Suprapubic skin (tissue), 4 donors: ENCODE results near the gene ACSS1. TPM values are rescaled to one million over a fixed set of nuclear protein-coding genes. Genes with fewer than 3 reads are reported as not detected.

Experiments used
- DNase-seq, 2 donors: peaks; one replicate each; pipeline ENCODE4 v3.0.0-alpha.2; 2019; ENCODE audit warnings: low spot score in 2 of 2
- H3K27ac ChIP-seq: fragments of 200-600 bp; sonication (generic); one replicate; pipeline ENCODE4 v1.5.1; 2019
- H3K27me3 ChIP-seq: fragments of 200-600 bp; sonication (generic); one replicate; pipeline ENCODE4 v1.5.1; 2019
- H3K36me3 ChIP-seq: fragments of 200-600 bp; sonication (generic); one replicate; pipeline ENCODE4 v1.5.1; 2019
- H3K4me1 ChIP-seq: fragments of 200-600 bp; sonication (generic); one replicate; pipeline ENCODE4 v1.5.1; 2019
- H3K4me3 ChIP-seq: fragments of 200-600 bp; sonication (generic); one replicate; pipeline ENCODE4 v1.5.1; 2019; ENCODE audit warnings: mild to moderate bottlenecking
- H3K9me3 ChIP-seq: fragments of 200-600 bp; sonication (generic); one replicate; pipeline ENCODE4 v1.5.1; 2019
- EP300 ChIP-seq: sonication (generic); formaldehyde crosslinking; IDR thresholded peaks from one replicate; pipeline ENCODE4 v1.6.1; 2017; ENCODE audit warnings: antibody characterized with exemption
- POLR2A ChIP-seq, 2 donors: fragments of 450-650 bp; IDR thresholded peaks; one replicate each; pipeline ENCODE4 v1.6.1; 2017; ENCODE audit warnings: antibody characterized with exemption in 2 of 2, mild to moderate bottlenecking in 2 of 2, moderate library complexity in 2 of 2
- POLR2AphosphoS5 ChIP-seq, 3 donors: sonication (generic); formaldehyde crosslinking; IDR thresholded peaks; one replicate each; pipeline ENCODE4 v1.6.1; 2017; ENCODE audit warnings: antibody characterized with exemption in 3 of 3
- WGBS: methylation state at CpG from one replicate; pipeline ENCODE4 v1.1.5; 2018; 5-methylcytosine and 5-hydroxymethylcytosine counted together
- total RNA-seq, 4 donors: library from RNA; depleted of rRNA; stranded (reverse); fragments of >200 nt; gene quantifications; one replicate each; pipeline ENCODE4 v1.1.0, GENCODE V29; 2016
- TF ChIP-seq, protein P1 (sequence below), 2 donors: fragments of 200-600 bp in 1 of 2; fragments of 450-650 bp in 1 of 2; sonication (generic) in 1 of 2; IDR thresholded peaks; one replicate each; pipeline ENCODE4 v1.5.1; 2016 to 2019; ENCODE audit warnings: antibody characterized with exemption in 2 of 2, mild to moderate bottlenecking in 1 of 2, moderate library complexity in 1 of 2

Gene ACSS1
- 10 to 100 TPM; 29.0 to 80.0 (median 47.6) TPM for total RNA-seq

DNA sequence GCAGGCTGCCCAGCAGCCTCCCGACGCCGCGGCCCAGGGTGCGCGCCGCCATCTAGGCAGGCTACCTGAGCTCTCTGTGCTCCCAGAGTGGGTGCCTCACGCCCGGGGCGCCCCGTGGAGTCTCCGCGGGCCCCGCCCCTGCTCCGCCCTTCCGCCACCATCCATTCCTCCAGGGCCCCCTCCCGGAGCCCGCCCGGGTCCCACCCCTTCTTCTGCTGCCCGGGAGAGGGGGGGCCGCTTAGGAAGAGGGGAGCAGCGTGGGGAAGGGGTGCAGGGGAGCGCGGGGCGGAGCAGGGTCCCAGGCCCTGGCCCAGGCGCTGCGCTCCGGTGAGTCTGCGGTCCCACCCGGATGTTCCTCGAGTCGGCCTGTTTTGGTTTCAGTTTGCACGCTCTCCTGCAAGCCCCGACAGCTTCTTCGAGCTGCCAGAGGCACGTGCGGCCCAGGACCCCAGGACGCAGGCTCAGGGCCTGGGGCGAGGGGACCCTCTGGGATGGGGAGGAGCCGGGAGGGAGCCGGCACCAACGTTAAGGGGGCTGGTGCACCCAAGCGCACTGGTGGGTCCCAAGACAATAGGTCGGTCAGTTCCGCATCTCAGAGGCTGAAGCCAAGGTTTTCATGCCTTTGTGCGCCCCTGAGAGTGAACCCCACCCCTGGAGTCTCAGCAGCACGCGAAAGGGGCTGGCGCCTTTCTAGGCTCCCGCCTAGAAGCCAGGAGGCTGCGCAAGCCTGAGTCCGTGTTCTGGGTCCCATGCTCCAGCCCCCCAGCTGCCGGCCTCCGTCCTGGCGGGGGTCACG, at the start of gene ACSS1:
Gene ACSS1 (minus strand): TSS at position 89 of the 796 bp plus-strand sequence. CDS start 37 bp downstream, at position 52.
- DNase-seq, result peak in 1 of 2 donors; percentile 80
- H3K9me3 ChIP-seq, result no peaks in the 10 kb centered on the region

DNA sequence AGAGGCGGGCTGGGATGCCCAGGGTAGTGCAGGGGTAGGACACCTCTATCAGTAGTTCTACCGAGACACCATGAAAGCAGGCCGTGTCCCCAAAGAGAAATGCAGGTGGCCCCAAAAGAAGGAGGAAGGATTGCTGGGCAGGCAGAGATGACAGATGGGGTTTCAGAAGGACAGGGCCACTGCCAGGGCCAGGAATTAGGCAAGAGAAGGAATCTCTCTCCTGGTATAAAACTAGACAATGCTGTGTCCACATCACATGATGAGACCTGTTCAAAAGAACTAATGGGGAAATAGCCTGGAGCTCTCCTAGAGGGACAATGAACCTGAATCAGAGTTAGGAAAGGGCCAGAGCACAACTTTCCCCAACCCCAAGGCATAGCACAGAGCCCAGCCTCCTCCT, 45.6 kb upstream of the ACSS1 start:
- no peaks in the 10 kb centered on the region for H3K4me1 ChIP-seq
- H3K4me3 ChIP-seq, result no peak overlapping the region
- no peaks in the 10 kb centered on the region for H3K9me3 ChIP-seq
- peaks cover 7% of the 10 kb centered on the region for H3K27me3 ChIP-seq
- DNase-seq, result no peak
- H3K27ac ChIP-seq, result no peak overlapping the region
- 93% methylated on average over 3 of the region's 3 CpGs for WGBS
- no peaks in the 10 kb centered on the region for H3K36me3 ChIP-seq
- TF ChIP-seq POLR2AphosphoS5 (IDR thresholded peaks at IDR 0.05) (no peak), POLR2A (IDR thresholded peaks at IDR 0.05) (no peak), EP300 (no peak)

More for the DNA sequence above, at the start of gene ACSS1:
- peaks cover 59% of the 10 kb centered on the region for H3K4me1 ChIP-seq
- no peaks in the 10 kb centered on the region for H3K27me3 ChIP-seq
- no peak for TF ChIP-seq EP300
- TF ChIP-seq, protein P1, sequence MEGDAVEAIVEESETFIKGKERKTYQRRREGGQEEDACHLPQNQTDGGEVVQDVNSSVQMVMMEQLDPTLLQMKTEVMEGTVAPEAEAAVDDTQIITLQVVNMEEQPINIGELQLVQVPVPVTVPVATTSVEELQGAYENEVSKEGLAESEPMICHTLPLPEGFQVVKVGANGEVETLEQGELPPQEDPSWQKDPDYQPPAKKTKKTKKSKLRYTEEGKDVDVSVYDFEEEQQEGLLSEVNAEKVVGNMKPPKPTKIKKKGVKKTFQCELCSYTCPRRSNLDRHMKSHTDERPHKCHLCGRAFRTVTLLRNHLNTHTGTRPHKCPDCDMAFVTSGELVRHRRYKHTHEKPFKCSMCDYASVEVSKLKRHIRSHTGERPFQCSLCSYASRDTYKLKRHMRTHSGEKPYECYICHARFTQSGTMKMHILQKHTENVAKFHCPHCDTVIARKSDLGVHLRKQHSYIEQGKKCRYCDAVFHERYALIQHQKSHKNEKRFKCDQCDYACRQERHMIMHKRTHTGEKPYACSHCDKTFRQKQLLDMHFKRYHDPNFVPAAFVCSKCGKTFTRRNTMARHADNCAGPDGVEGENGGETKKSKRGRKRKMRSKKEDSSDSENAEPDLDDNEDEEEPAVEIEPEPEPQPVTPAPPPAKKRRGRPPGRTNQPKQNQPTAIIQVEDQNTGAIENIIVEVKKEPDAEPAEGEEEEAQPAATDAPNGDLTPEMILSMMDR (IDR thresholded peaks at IDR 0.05), result no peak
- TF ChIP-seq POLR2AphosphoS5 (IDR thresholded peaks at IDR 0.05), result no peak
- no peak for TF ChIP-seq POLR2A (IDR thresholded peaks at IDR 0.05)
- no peaks in the 10 kb centered on the region for H3K36me3 ChIP-seq
- peak within 1 kb of the TSS; percentile 92 for H3K4me3 ChIP-seq
- WGBS, result 1% methylated on average over 21 of the region's 56 CpGs
- H3K27ac ChIP-seq, result peak within 1 kb of the TSS; percentile 92

DNA sequence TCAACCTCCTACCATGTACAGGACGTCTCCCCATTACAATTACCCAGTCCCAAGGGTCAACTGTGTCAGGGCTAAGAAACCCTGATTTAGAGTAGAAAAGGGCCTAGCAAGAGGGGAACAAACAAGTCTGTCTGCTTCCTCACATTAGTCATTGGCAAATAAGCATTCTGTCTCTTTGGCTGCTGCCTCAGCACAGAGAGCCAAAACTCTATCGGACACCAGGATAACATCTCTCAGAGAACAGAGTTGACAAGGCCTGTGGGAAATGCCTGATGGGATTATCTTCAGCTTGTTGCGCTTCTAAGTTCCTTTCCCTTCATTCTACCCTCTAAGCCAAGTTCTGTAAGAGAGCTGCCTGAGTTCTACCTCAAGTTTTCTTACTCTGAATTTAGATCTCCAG, 43.0 kb upstream of the ACSS1 start:
- H3K36me3 ChIP-seq, result no peaks in the 10 kb centered on the region
- no peak overlapping the region for H3K4me3 ChIP-seq
- H3K4me1 ChIP-seq, result no peaks in the 10 kb centered on the region
- H3K27me3 ChIP-seq, result peaks cover 11% of the 10 kb centered on the region
- H3K9me3 ChIP-seq, result no peaks in the 10 kb centered on the region
- DNase-seq, result no peak
- 47% methylated on average over 3 of the region's 3 CpGs for WGBS
- no peak overlapping the region for H3K27ac ChIP-seq
- TF ChIP-seq POLR2AphosphoS5 (IDR thresholded peaks at IDR 0.05), result no peak
- TF ChIP-seq, protein P1 (IDR thresholded peaks at IDR 0.05), result no peak
- TF ChIP-seq EP300, result no peak
- no peak for TF ChIP-seq POLR2A (IDR thresholded peaks at IDR 0.05)

DNA sequence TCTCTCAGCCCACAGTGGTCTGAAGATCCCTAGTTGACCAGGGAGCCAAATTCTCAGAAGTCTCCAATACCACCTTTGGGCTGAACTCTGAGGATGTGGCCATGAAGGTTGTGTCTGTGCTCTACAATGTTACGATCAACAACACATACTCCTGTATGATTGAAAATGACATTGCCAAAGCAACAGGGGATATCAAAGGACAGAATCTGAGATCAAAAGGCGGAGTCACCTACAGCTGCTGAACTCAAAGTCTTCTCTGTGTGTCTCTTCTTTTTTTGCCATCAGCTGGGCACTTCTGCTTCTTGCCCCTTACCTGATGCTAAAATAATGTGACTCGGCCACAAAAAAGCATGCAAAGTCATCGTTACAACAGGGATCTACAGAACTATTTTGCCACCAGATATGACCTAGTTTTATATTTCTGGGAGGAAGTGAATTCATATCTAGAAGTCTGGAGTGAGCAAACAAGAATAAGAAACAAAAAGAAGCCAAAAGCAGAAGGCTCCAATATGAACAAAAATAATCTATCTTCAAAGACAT, 41.7 kb upstream of the ACSS1 start:
- no peaks in the 10 kb centered on the region for H3K4me1 ChIP-seq
- H3K27me3 ChIP-seq, result peaks cover 11% of the 10 kb centered on the region
- H3K27ac ChIP-seq, result no peak overlapping the region
- TF ChIP-seq POLR2A (IDR thresholded peaks at IDR 0.05) (no peak), EP300 (no peak)
- WGBS, result 82% methylated on average over 4 of the region's 4 CpGs
- no peaks in the 10 kb centered on the region for H3K36me3 ChIP-seq
- no peak overlapping the region for H3K4me3 ChIP-seq
- H3K9me3 ChIP-seq, result no peaks in the 10 kb centered on the region
- DNase-seq, result no peak

DNA sequence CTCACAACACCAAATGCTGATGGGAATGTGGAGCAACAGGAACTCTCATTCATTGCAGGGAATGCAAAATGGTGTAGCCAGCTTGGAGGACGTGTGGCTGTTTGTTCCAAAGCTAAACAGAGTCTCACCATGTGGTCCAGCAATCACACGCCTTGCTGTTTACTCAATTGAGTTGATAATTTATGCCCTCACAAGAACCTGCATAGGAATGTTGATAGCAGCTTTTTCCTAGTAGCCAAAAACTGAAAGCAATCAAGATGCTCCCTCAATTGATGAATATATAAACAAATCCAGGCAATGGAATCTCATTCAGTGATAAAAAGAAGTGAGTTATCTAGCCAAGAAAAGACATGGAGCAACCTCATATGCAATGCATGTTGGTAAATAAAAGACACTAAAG, 39.6 kb upstream of the ACSS1 start:
- Histone ChIP-seq H3K27me3 (peaks cover 5% of the 10 kb centered on the region), H3K27ac (no peak overlapping the region), H3K4me1 (no peaks in the 10 kb centered on the region), H3K36me3 (no peaks in the 10 kb centered on the region), H3K4me3 (no peak overlapping the region), H3K9me3 (no peaks in the 10 kb centered on the region)
- WGBS, result 23% methylated on average over 2 of the region's 2 CpGs
- no peak for DNase-seq
- TF ChIP-seq EP300, result no peak
- TF ChIP-seq POLR2AphosphoS5 (IDR thresholded peaks at IDR 0.05), result no peak
- TF ChIP-seq POLR2A (IDR thresholded peaks at IDR 0.05), result no peak
- TF ChIP-seq, protein P1 (IDR thresholded peaks at IDR 0.05), result no peak
